Measurements from ENCODE around the gene MIPEP. TPM values are rescaled to one million over a fixed set of nuclear protein-coding genes. Genes with fewer than 3 reads are reported as not detected.

MIPEP gene
- total RNA-seq, 2 experiments from 2014 or later, result 17.2 to 18.5 TPM

DNA sequence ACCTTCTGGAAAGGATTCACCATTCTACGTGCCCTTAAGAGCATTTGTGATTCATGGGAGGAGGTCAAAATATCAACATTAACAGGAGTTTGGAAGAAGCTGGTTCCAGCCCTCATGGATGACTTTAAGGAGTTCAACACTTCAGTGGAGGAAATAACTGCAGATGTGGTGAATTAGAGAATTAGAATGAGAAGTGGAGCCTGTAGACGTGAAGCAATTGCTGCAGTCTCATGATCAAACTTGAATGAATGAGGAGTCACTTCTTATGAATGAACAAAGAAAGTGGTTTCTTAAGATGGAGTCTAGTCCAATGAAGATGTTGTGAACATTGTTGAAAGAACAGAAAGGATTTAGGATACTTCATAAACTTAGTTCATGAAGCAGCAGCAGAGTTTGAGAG lies 189.9 kb downstream of the MIPEP start:
- TF ChIP-seq CTCF (IDR thresholded peaks at IDR 0.05), result no peak
- ChIA-PET CTCF (no interaction called here), POLR2A (no interaction called here)
- DNase-seq, result no peak
- Mint-ChIP-seq H3K4me1 (ENCODE audit: low read depth) (peaks cover 13% of the 10 kb centered on the region), H3K27me3 (no peaks in the 10 kb centered on the region), H3K4me3 (no peak overlapping the region), H3K27ac (no peak overlapping the region), H3K36me3 (ENCODE audit: low read depth) (no peaks in the 10 kb centered on the region), H3K9me3 (no peaks in the 10 kb centered on the region)
- no peak for ATAC-seq
- intact Hi-C loops (cut with micrococcal nuclease), result no loop called here

DNA sequence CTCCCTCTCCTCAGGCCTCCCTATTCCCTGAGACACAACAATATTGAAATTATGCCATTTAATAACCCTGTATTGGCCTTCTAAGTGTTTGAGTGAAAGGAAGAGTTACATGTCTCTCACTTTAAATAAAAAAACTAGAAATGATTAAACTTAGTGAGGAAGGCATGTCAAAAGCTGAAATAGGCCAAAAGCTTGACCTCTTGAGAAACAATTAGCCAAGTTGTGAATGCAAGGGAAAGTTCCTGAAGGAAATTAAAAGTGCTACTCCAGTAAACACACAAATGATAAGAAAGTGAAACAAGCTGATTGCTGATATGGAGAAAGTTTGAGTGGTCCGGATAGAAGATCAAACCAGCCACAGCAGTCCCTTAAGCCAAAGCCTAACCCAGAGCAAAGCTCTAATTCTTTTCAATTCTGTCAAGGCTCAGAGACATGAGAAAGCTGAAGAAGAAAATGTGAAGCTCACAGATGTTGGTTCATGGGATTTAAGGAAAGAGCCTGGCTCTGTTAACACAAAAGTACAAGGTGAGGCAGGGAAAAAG lies 191.4 kb downstream of the MIPEP start:
- H3K9me3 Mint-ChIP-seq, result no peaks in the 10 kb centered on the region
- intact Hi-C loops (cut with micrococcal nuclease), result no loop called here
- no peak for TF ChIP-seq CTCF (IDR thresholded peaks at IDR 0.05)
- ATAC-seq (no peak), DNase-seq (no peak)
- POLR2A ChIA-PET, result no interaction called here
- no peak overlapping the region for H3K4me3 Mint-ChIP-seq
- H3K27me3 Mint-ChIP-seq, result no peaks in the 10 kb centered on the region
- CTCF ChIA-PET, result interaction anchor here (0.9 kb wide), 1 partner anchor 10 kb away, joined by 3 read pairs; no protein-coding TSS in a partner anchor
- H3K27ac Mint-ChIP-seq, result no peak overlapping the region
- H3K4me1 Mint-ChIP-seq (ENCODE audit: low read depth), result peaks cover 13% of the 10 kb centered on the region
- no peaks in the 10 kb centered on the region for H3K36me3 Mint-ChIP-seq (ENCODE audit: low read depth)

DNA sequence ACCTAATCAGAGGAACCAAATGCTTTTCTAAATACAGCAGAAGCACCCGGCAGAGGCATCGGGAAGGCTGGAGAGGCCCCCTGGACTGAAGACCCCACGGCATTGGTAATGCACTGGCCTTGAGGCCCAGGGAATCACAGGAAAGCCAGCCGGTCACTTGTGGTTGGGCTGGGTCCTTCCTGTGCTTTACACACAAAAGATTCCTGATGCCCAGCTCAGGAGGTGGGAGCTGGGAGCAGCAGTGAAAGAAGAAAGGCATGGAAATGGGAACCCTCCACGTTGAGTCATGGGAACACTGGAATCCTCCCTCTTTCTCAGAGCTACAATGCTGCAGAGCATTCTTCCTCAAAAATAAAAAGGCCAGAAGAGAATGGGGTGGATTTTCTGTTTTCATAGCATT lies 192.6 kb downstream of the MIPEP start:
- ChIA-PET POLR2A (no interaction called here), CTCF (no interaction called here)
- intact Hi-C loops (cut with micrococcal nuclease), result no loop called here
- Mint-ChIP-seq H3K27ac (peak overlapping the region; percentile 93), H3K9me3 (no peaks in the 10 kb centered on the region), H3K4me1 (ENCODE audit: low read depth) (peaks cover 13% of the 10 kb centered on the region), H3K4me3 (no peak overlapping the region), H3K27me3 (no peaks in the 10 kb centered on the region), H3K36me3 (ENCODE audit: low read depth) (no peaks in the 10 kb centered on the region)
- ATAC-seq, result no peak
- DNase-seq, result no peak
- no peak for TF ChIP-seq CTCF (IDR thresholded peaks at IDR 0.05)

DNA sequence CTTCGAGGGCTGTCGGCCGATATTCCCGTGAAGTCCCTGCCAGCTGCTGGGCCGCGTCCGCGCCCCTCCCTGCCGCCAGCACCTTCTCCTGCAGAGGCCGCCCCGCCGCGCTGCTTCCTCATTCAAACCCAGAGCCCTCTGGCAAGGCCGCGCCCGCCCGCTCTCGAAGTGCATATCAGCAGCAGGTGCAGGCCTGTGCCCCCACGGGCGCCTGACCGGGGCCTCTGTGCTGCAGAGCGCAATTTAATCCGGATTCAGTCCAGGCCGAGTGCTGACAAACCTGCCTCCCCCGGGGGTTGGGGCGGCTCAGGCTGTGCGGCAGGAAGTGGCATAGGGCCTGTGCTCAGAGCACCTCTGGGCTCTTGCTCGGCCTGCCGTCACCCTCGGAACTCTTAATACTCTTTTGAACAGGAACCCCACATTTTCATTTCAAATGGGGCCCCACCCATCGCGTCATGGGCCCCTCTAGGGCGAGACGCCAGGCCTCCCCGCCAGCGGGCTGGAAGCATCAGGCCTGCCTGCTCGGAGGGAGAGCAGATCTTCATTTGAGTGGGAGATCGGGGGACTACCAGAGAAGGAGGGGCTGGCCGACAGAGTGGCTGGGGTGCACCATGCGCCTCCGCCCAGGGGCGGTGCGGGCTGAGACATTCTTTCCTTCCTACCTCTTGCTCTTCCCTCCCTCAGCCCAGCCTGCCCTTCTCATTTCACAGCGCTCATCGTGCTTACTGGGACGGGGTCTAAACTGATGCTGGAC lies 193.3 kb downstream of the MIPEP start:
- intact Hi-C loops (cut with micrococcal nuclease), result no loop called here
- CTCF ChIA-PET, result no interaction called here

More for the DNA sequence above, 193.3 kb downstream of the MIPEP start:
- ATAC-seq, result peak; percentile 96
- Mint-ChIP-seq H3K9me3 (no peaks in the 10 kb centered on the region), H3K4me3 (peak overlapping the region; percentile 60), H3K27ac (peak overlapping the region; percentile 93), H3K27me3 (no peaks in the 10 kb centered on the region), H3K36me3 (ENCODE audit: low read depth) (no peaks in the 10 kb centered on the region), H3K4me1 (ENCODE audit: low read depth) (peaks cover 13% of the 10 kb centered on the region)
- POLR2A ChIA-PET, result no interaction called here
- peak; percentile 78 for DNase-seq
- TF ChIP-seq CTCF (IDR thresholded peaks at IDR 0.05), result no peak
